WERI-Rb-1 (cell line): ENCODE data around the gene UTS2.

Experiments used
- DNase-seq: peaks from one replicate; pipeline ENCODE4 v3.0.0-alpha.2; 2020
- H3K27ac ChIP-seq: fragments of 250-450 bp; sonication (Bioruptor Pico); 2 replicates; pipeline ENCODE4 v1.5.1; 2020; ENCODE audit warnings: mild to moderate bottlenecking, moderate library complexity
- H3K27me3 ChIP-seq: fragments of 250-450 bp; sonication (Bioruptor Pico); 2 replicates; pipeline ENCODE4 v1.5.1; 2021; ENCODE audit warnings: mild to moderate bottlenecking, low read depth, moderate library complexity; ENCODE audit not compliant: insufficient read depth, severe bottlenecking
- H3K36me3 ChIP-seq: fragments of 250-450 bp; sonication (Bioruptor Pico); 2 replicates; pipeline ENCODE4 v1.5.1; 2020; ENCODE audit warnings: mild to moderate bottlenecking, moderate library complexity
- H3K4me3 ChIP-seq: 2 replicates; pipeline ENCODE4 v1.5.1; 2011; ENCODE audit warnings: low read depth, mild to moderate bottlenecking, control low read depth, low read length
- H3K9me3 ChIP-seq: fragments of 250-450 bp; sonication (Bioruptor Pico); 2 replicates; pipeline ENCODE4 v1.5.1; 2021; ENCODE audit warnings: mild to moderate bottlenecking, moderate library complexity; ENCODE audit not compliant: severe bottlenecking
- TF ChIP-seq, protein P1 (sequence below): IDR thresholded peaks from 2 replicates; pipeline ENCODE4 v1.5.1; 2011; ENCODE audit warnings: low read depth, mild to moderate bottlenecking, control low read depth, inconsistent platforms, low read length

UTS2 gene

GRCh38 chr1:7884757-7885156, 31.9 kb upstream of the UTS2 start:
- Histone ChIP-seq H3K36me3 (no peaks in the 10 kb centered on the region), H3K27me3 (no peaks in the 10 kb centered on the region), H3K4me3 (no peak overlapping the region), H3K9me3 (no peaks in the 10 kb centered on the region), H3K27ac (no peak overlapping the region)
- no peak for DNase-seq
- TF ChIP-seq, protein P1, sequence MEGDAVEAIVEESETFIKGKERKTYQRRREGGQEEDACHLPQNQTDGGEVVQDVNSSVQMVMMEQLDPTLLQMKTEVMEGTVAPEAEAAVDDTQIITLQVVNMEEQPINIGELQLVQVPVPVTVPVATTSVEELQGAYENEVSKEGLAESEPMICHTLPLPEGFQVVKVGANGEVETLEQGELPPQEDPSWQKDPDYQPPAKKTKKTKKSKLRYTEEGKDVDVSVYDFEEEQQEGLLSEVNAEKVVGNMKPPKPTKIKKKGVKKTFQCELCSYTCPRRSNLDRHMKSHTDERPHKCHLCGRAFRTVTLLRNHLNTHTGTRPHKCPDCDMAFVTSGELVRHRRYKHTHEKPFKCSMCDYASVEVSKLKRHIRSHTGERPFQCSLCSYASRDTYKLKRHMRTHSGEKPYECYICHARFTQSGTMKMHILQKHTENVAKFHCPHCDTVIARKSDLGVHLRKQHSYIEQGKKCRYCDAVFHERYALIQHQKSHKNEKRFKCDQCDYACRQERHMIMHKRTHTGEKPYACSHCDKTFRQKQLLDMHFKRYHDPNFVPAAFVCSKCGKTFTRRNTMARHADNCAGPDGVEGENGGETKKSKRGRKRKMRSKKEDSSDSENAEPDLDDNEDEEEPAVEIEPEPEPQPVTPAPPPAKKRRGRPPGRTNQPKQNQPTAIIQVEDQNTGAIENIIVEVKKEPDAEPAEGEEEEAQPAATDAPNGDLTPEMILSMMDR, result no peak

- Histone ChIP-seq H3K4me3 (no peak overlapping the region), H3K36me3 (no peaks in the 10 kb centered on the region), H3K9me3 (no peaks in the 10 kb centered on the region), H3K27me3 (no peaks in the 10 kb centered on the region), H3K27ac (no peak overlapping the region)
- DNase-seq, result no peak
- TF ChIP-seq, protein P1, result no peak
Observed at GRCh38 chr1:7879228-7879627, 26.4 kb upstream of the UTS2 start.

DNA sequence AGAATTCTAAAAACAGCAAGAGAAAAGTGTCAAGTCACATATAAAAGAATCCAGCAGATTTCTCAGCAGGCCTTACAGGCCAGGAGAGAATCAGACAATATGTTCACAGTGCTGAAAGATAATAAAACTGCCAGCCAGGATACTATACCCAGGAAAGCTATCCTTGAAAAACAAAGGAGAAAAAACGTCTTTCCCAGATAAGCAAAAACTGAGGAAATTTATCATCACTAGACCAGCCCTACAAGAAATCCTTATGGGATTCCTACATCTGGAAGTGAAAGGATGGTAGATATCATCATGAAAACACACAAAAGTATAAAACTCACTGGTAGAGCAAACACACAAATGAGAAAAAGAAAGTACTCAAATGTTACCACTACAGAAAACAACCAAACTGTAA, 25.2 kb upstream of the UTS2 start:
- H3K4me3 ChIP-seq, result no peak overlapping the region
- H3K36me3 ChIP-seq, result no peaks in the 10 kb centered on the region
- DNase-seq, result no peak
- TF ChIP-seq, protein P1, result no peak
- no peak overlapping the region for H3K27ac ChIP-seq
- H3K27me3 ChIP-seq, result no peaks in the 10 kb centered on the region
- no peaks in the 10 kb centered on the region for H3K9me3 ChIP-seq

DNA sequence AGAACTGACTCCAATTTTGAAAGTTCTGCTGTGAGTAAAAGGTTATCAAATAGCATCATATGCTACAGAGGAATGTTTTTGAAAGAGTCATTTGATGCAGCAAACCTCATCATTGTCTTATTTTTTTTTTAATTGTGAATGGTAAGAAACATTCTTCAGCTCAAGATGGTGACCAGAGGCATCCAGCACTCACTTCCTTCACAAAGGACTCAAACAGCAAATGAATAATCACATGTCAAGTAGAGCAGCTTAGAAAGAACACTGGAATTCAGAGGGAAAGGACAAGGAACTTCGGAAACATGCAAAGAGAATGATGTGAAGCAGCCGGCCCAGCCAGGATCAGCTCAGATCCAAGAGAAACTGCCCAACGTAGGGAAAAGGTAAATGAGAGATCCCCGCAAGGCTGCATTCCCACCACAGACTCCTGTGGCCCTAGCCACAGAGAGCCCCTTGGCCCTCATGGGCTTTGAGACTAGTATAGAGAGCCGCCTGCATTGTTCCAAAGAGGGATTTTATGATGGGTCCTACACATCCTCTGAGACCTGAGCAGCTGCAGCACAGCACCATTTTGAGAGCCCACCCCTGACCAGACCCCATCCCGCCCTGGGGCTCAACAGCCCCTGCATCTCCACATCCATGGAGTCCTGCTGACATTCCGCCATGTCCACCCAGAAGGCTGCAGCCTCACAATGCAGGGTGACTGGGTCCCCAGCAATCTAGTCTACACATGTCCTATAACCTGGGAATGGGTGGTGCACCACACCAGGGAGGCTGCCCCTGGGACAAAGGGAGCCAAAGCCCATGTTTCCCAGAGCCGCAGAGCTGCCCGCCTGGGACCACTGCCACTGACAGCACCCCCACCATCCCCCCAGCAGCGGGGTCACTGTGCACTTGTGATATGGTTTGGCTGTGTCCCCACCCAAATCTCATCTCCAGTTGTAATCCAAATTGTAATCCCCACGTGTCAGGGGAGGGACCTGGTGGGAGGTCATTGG, 21.2 kb upstream of the UTS2 start:
- TF ChIP-seq, protein P1, result no peak
- Histone ChIP-seq H3K36me3 (no peaks in the 10 kb centered on the region), H3K4me3 (no peak overlapping the region), H3K27me3 (no peaks in the 10 kb centered on the region), H3K9me3 (no peaks in the 10 kb centered on the region), H3K27ac (no peak overlapping the region)
- DNase-seq, result no peak

DNA sequence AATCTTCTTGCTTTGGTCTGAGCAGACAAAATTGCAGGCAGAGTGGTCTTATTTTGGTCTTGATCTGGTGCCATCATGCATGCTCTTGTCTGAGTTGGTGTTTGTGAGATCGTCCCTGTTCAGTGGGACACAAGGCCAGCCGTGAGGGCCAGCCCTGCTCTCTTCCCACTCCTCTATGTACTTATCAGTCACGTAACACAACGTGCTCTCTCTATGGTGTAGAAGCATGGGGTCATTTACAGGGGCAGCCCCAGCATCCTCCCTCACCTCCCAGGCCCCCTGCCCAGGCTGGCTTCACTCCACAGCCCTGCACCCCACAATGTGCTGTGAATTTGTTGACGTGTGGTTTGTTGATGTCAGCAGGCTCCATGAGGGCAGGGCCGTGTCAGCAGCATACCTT, 18.3 kb upstream of the UTS2 start:
- no peaks in the 10 kb centered on the region for H3K36me3 ChIP-seq
- no peaks in the 10 kb centered on the region for H3K27me3 ChIP-seq
- no peak for DNase-seq
- TF ChIP-seq, protein P1, result no peak
- H3K27ac ChIP-seq, result no peak overlapping the region
- H3K9me3 ChIP-seq, result no peaks in the 10 kb centered on the region
- no peak overlapping the region for H3K4me3 ChIP-seq
